ENCODE results near the gene NPAS3. TPM values are rescaled to one million over a fixed set of nuclear protein-coding genes. Genes with fewer than 3 reads are reported as not detected.

The NPAS3 gene
- total RNA-seq, 1 donor from 2014 or later = 6.1 TPM

DNA sequence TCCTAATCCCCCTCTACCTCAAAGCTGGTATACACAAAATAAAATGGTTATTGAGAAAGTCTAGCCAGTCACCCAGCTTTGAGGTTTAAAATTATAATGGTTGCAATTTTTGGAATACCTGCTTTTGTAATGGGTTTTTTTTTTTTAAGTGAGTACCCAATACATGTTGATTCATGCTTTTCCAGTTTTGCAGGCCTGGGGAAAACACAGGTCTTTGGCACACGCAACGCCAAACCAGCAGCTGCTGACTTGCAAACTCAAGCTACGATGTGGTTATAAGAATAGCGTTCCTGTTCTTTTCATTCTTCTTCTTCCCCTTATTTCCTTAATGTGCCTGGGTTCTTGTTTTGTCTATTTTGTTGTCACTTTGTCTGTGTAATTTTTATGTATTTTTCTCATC is 779.2 kb downstream of the NPAS3 start:
- no peak overlapping the region for H3K27ac Mint-ChIP-seq
- H3K27me3 Mint-ChIP-seq = peaks cover 3% of the 10 kb centered on the region
- TF ChIP-seq CTCF (IDR thresholded peaks at IDR 0.05; ENCODE audit: unreplicated experiment) = no peak
- peaks cover 1% of the 10 kb centered on the region for H3K36me3 Mint-ChIP-seq (ENCODE audit: insufficient read depth)
- peaks cover 7% of the 10 kb centered on the region for H3K9me3 Mint-ChIP-seq (ENCODE audit: low read depth)
- peaks cover 5% of the 10 kb centered on the region for H3K4me1 Mint-ChIP-seq (ENCODE audit: low read depth)
- H3K4me3 Mint-ChIP-seq (ENCODE audit: low read depth) = no peak overlapping the region
- no peak for DNase-seq (ENCODE audit: low spot score, unreplicated experiment)

DNA sequence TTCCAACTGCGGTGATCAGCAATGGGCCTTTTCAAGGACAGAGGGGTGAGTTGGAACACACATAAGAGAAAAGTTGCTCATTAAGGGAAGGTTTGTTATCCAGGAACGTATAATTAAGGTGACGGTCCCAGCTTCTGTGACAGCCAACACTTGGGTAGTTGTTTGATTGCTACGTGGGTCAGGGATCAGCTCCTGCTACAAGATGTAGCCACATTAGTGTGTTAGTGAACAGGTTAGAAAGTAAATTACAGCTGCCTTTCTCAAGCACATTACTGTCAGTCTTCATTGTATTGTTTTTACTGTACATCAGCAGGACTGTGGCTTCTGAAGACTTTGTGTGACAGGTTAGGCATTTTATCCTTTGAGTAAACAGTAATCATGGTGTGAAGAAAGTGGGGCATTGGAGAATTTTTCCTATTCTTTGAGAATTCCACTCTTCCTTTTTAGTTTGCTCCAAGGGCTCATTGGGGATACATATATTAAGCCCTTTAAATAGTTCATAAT is 781.7 kb downstream of the NPAS3 start:
- no peak for TF ChIP-seq CTCF (IDR thresholded peaks at IDR 0.05; ENCODE audit: unreplicated experiment)
- Mint-ChIP-seq H3K36me3 (ENCODE audit: insufficient read depth) (peaks cover 1% of the 10 kb centered on the region), H3K27me3 (peaks cover 3% of the 10 kb centered on the region), H3K27ac (no peak overlapping the region), H3K9me3 (ENCODE audit: low read depth) (peaks cover 7% of the 10 kb centered on the region), H3K4me3 (ENCODE audit: low read depth) (no peak overlapping the region), H3K4me1 (ENCODE audit: low read depth) (peaks cover 3% of the 10 kb centered on the region)
- DNase-seq (ENCODE audit: low spot score, unreplicated experiment) = no peak

DNA sequence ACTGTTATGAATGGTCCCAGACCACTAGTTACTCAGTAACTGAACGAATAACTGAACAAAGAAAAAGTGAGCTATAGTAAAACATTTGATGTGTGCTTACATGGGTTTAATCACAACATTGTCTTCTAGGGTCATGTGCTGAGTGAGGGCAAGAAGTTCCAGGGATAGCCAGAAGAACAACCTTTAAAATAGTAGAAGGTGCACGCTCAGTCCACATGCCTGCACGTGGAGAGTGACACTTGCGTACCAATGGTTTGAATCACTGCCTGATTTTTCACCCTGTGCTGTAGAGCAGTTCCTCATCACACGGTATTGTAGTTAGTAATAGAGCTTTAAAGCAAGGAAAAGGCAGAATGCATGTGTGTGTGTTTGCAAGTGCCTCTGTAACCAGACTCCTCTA is 788.0 kb downstream of the NPAS3 start:
- Mint-ChIP-seq H3K4me3 (ENCODE audit: low read depth) (no peak overlapping the region), H3K4me1 (ENCODE audit: low read depth) (peaks cover 17% of the 10 kb centered on the region), H3K9me3 (ENCODE audit: low read depth) (no peaks in the 10 kb centered on the region), H3K27me3 (no peaks in the 10 kb centered on the region), H3K36me3 (ENCODE audit: insufficient read depth) (no peaks in the 10 kb centered on the region), H3K27ac (no peak overlapping the region)
- DNase-seq (ENCODE audit: low spot score, unreplicated experiment) = no peak
- no peak for TF ChIP-seq CTCF (IDR thresholded peaks at IDR 0.05; ENCODE audit: unreplicated experiment)

GRCh38 chr14:33727606-33728005 is 788.9 kb downstream of the NPAS3 start:
- H3K27ac Mint-ChIP-seq = no peak overlapping the region
- H3K4me1 Mint-ChIP-seq (ENCODE audit: low read depth) = peaks cover 17% of the 10 kb centered on the region
- no peak overlapping the region for H3K4me3 Mint-ChIP-seq (ENCODE audit: low read depth)
- TF ChIP-seq CTCF (IDR thresholded peaks at IDR 0.05; ENCODE audit: unreplicated experiment) = no peak
- no peaks in the 10 kb centered on the region for H3K36me3 Mint-ChIP-seq (ENCODE audit: insufficient read depth)
- DNase-seq (ENCODE audit: low spot score, unreplicated experiment) = no peak
- no peaks in the 10 kb centered on the region for H3K9me3 Mint-ChIP-seq (ENCODE audit: low read depth)
- H3K27me3 Mint-ChIP-seq = peaks cover 2% of the 10 kb centered on the region

DNA sequence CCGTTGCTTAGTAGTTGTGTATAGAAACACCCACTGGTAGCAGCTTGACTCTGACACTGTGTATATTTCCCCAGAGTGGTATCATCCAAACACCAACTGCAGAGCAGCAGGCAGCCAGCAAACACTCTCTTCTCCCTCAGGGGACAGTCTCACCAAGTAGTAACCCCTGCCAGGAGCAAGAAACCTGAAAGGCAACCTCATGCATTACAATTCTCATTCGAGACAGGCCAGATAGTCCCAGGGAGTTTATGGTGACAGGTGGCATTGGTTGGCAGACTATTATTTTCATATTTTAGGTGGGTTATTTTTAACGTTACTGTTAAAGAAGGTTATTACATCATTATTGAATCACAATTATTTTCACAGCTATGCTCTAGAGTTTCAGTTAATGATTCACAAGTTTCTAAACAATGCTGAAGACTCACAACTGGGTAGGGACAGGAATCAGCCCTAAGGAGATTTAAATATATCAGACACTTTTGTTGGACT is 789.4 kb downstream of the NPAS3 start:
- DNase-seq (ENCODE audit: low spot score, unreplicated experiment) = no peak
- H3K4me1 Mint-ChIP-seq (ENCODE audit: low read depth) = peaks cover 17% of the 10 kb centered on the region
- H3K27ac Mint-ChIP-seq = no peak overlapping the region
- no peak overlapping the region for H3K4me3 Mint-ChIP-seq (ENCODE audit: low read depth)
- H3K9me3 Mint-ChIP-seq (ENCODE audit: low read depth) = no peaks in the 10 kb centered on the region
- no peaks in the 10 kb centered on the region for H3K36me3 Mint-ChIP-seq (ENCODE audit: insufficient read depth)
- peaks cover 2% of the 10 kb centered on the region for H3K27me3 Mint-ChIP-seq
- TF ChIP-seq CTCF (IDR thresholded peaks at IDR 0.05; ENCODE audit: unreplicated experiment) = no peak

Data from progenitor cell of endocrine pancreas (in vitro differentiated cells).